Keratinocyte (primary cell): ENCODE results near the gene PIGC. TPM values are rescaled to one million over a fixed set of nuclear protein-coding genes. Genes with fewer than 3 reads are reported as not detected.

Experiments used
- DNase-seq: peaks from one replicate; pipeline ENCODE4 v3.0.0-alpha.2; 2011; ENCODE audit warnings: low read depth, missing footprints, low spot score
- FAIRE-seq: peaks from 2 replicates; lab custom pipeline; 2011; peaks lifted over from hg19 to GRCh38; lab: Jason Lieb, UNC
- H2AFZ ChIP-seq: 2 replicates; pipeline ENCODE4 v1.6.0; 2012; ENCODE audit warnings: low read length, control low read depth, inconsistent platforms; ENCODE audit not compliant: control insufficient read depth
- H3K27ac ChIP-seq: 2 replicates; pipeline ENCODE4 v1.5.1; 2011; ENCODE audit warnings: low read length; ENCODE audit not compliant: control insufficient read depth, insufficient read depth
- H3K27me3 ChIP-seq: 3 replicates; pipeline ENCODE4 v1.6.0; 2011; ENCODE audit warnings: low read length; ENCODE audit not compliant: control insufficient read depth, insufficient read depth; ENCODE audit errors: extremely low read depth
- H3K36me3 ChIP-seq, 2 experiments: 2 replicates in 1 of 2; 3 replicates in 1 of 2; pipeline ENCODE4 v1.5.1; 2011; ENCODE audit warnings: low read length in 2 of 2, mild to moderate bottlenecking in 1 of 2; ENCODE audit not compliant: control insufficient read depth in 2 of 2, insufficient read depth in 2 of 2; ENCODE audit errors: extremely low read depth in 1 of 2
- H3K4me1 ChIP-seq: 3 replicates; pipeline ENCODE4 v1.5.1; 2011; ENCODE audit warnings: low read length; ENCODE audit not compliant: control insufficient read depth, insufficient read depth; ENCODE audit errors: extremely low read depth
- H3K4me2 ChIP-seq: 3 replicates; pipeline ENCODE4 v1.6.0; 2011; ENCODE audit warnings: low read depth, low read length; ENCODE audit not compliant: control insufficient read depth, insufficient read depth; ENCODE audit errors: extremely low read depth
- H3K4me3 ChIP-seq, 3 experiments: fragments of 200-600 bp in 1 of 3; sonication (generic) in 1 of 3; 2 replicates in 2 of 3; 3 replicates in 1 of 3; pipeline ENCODE4 v1.5.1; 2011 to 2016; ENCODE audit warnings: low read length in 3 of 3, mild to moderate bottlenecking in 3 of 3, control low read depth in 2 of 3, inconsistent platforms in 1 of 3, low read depth in 1 of 3, mixed read lengths in 1 of 3, mixed run types in 1 of 3, moderate library complexity in 1 of 3; ENCODE audit not compliant: control insufficient read depth in 2 of 3, insufficient read depth in 2 of 3; ENCODE audit errors: extremely low read depth in 1 of 3
- H3K79me2 ChIP-seq: 2 replicates; pipeline ENCODE4 v1.6.0; 2012; ENCODE audit warnings: low read length; ENCODE audit not compliant: control insufficient read depth, insufficient read depth
- H3K9ac ChIP-seq: 3 replicates; pipeline ENCODE4 v1.6.0; 2011; ENCODE audit warnings: low read length; ENCODE audit not compliant: control insufficient read depth, insufficient read depth; ENCODE audit errors: extremely low read depth
- H3K9me1 ChIP-seq: 3 replicates; pipeline ENCODE4 v1.6.0; 2011; ENCODE audit warnings: low read length; ENCODE audit not compliant: control insufficient read depth, insufficient read depth; ENCODE audit errors: extremely low read depth
- H3K9me3 ChIP-seq: 2 replicates; pipeline ENCODE4 v1.5.1; 2012; ENCODE audit warnings: low read depth, low read length; ENCODE audit not compliant: control insufficient read depth
- H4K20me1 ChIP-seq: 3 replicates; pipeline ENCODE4 v1.6.0; 2011; ENCODE audit warnings: low read length; ENCODE audit not compliant: control insufficient read depth, insufficient read depth; ENCODE audit errors: extremely low read depth
- CTCF ChIP-seq, 3 experiments: IDR thresholded peaks in 1 of 3; conservative IDR thresholded peaks in 1 of 3; optimal IDR thresholded peaks in 1 of 3; 2 replicates in 2 of 3; 3 replicates in 1 of 3; pipeline versions ENCODE3 to v1.5.1; 2011; ENCODE audit warnings: low read length in 3 of 3, mild to moderate bottlenecking in 3 of 3, moderate library complexity in 2 of 3, control low read depth in 1 of 3, inconsistent platforms in 1 of 3; ENCODE audit not compliant: insufficient read depth in 2 of 3; ENCODE audit errors: extremely low read depth in 1 of 3
- EZH2 ChIP-seq: IDR thresholded peaks from one replicate; pipeline ENCODE4 v1.6.1; 2012; ENCODE audit warnings: inconsistent platforms, mild to moderate bottlenecking, low read length, moderate library complexity
- dilution Hi-C: fragments of 300-500 bp; cut with MboI; formaldehyde crosslinking; loops from one replicate; pipeline ENCODE4 v1.7.0; 2020; ENCODE audit warnings: low sequenced_read_pairs; ENCODE audit not compliant: extremely low pct_ligation_motif_present
- polyA plus RNA-seq, 5 experiments: library from polyadenylated mRNA; depleted of rRNA in 3 of 5; stranded (reverse) in 3 of 5; stranded (forward) in 1 of 5; unstranded in 1 of 5; fragments of >200 nt; gene quantifications; 1 replicate in 1 of 5; 2 replicates in 3 of 5; 3 replicates in 1 of 5; pipeline versions ENCODE4 v1.2.1 to v1.2.3, GENCODE V29; 2011 to 2012; ENCODE audit warnings: missing spikeins in 2 of 5, low read depth in 1 of 5, low replicate concordance in 1 of 5

The PIGC gene
- polyA plus RNA-seq, 1 donor (not counting 4 experiments of a cell fraction or from before 2014, with no cell fraction given) = 21.6 TPM

- DNase-seq (no peak), FAIRE-seq (no peak)
- Histone ChIP-seq H2AFZ (no peak overlapping the region), H3K27me3 (no peaks in the 10 kb centered on the region), H3K36me3 (no peaks in the 10 kb centered on the region), H3K4me1 (peaks cover 27% of the 10 kb centered on the region), H4K20me1 (no peaks in the 10 kb centered on the region), H3K79me2 (no peaks in the 10 kb centered on the region), H3K9me3 (no peaks in the 10 kb centered on the region), H3K27ac (no peak overlapping the region), H3K4me2 (no peak overlapping the region), H3K4me3 (no peak overlapping the region), H3K9me1 (no peaks in the 10 kb centered on the region), H3K9ac (no peak overlapping the region)
- dilution Hi-C loops = no loop called here
- TF ChIP-seq CTCF (optimal IDR thresholded peaks at IDR 0.05 in 1 of 3, IDR thresholded peaks at IDR 0.05 in 1 of 3, conservative IDR thresholded peaks at IDR 0.05 in 1 of 3; ENCODE audit: extremely low read depth in 1 of 3, insufficient read depth in 2 of 3, low read length in 3 of 3) = no peak
- no peak for TF ChIP-seq EZH2
Measured at GRCh38 chr1:172453153-172453545, 9.3 kb upstream of the PIGC start.

- no peaks in the 10 kb centered on the region for H3K9me1 ChIP-seq
- FAIRE-seq (no peak), DNase-seq (no peak)
- no peak for TF ChIP-seq EZH2
- no peak for TF ChIP-seq CTCF (optimal IDR thresholded peaks at IDR 0.05 in 1 of 3, IDR thresholded peaks at IDR 0.05 in 1 of 3, conservative IDR thresholded peaks at IDR 0.05 in 1 of 3; ENCODE audit: extremely low read depth in 1 of 3, insufficient read depth in 2 of 3, low read length in 3 of 3)
- no peak overlapping the region for H2AFZ ChIP-seq
- no peak overlapping the region for H3K4me2 ChIP-seq
- H3K4me1 ChIP-seq = peaks cover 29% of the 10 kb centered on the region
- dilution Hi-C loops = no loop called here
- no peaks in the 10 kb centered on the region for H3K36me3 ChIP-seq
- no peaks in the 10 kb centered on the region for H3K79me2 ChIP-seq
- H4K20me1 ChIP-seq = no peaks in the 10 kb centered on the region
- H3K9me3 ChIP-seq = no peaks in the 10 kb centered on the region
- H3K9ac ChIP-seq = no peak overlapping the region
- no peak overlapping the region for H3K4me3 ChIP-seq
- no peaks in the 10 kb centered on the region for H3K27me3 ChIP-seq
- no peak overlapping the region for H3K27ac ChIP-seq
Measured at GRCh38 chr1:172452536-172453152, 8.8 kb upstream of the PIGC start.
